ENCODE measurements around the gene OR6A2.

- no peak for TF ChIP-seq CTCF (IDR thresholded peaks at IDR 0.05; ENCODE audit: low read length)
- no peak for TF ChIP-seq EZH2 (IDR thresholded peaks at IDR 0.05; ENCODE audit: borderline replicate concordance, low read length)
These were observed 52.3 kb downstream of the OR6A2 start for GRCh38 chr11:6747097-6747668.
